ENCODE results near the gene GRM8. TPM values are rescaled to one million over a fixed set of nuclear protein-coding genes. Genes with fewer than 3 reads are reported as not detected.

Gene GRM8
- total and polyA plus RNA-seq, 8 donors, result 0.25 to 2.8 (median 1.3) TPM; not detected in 4

GRCh38 chr7:127231415-127231814 is 21.3 kb downstream of the GRM8 start:
- DNase-seq, result no peak
- Histone ChIP-seq H3K27me3 (peaks cover 0 to 16% (median 0%) of the 10 kb centered on the region in 3 donors), H3K27ac (no peak overlapping the region), H3K9me3 (no peaks in the 10 kb centered on the region), H3K36me3 (no peaks in the 10 kb centered on the region), H3K4me3 (no peak overlapping the region), H3K4me1 (no peaks in the 10 kb centered on the region)
- intact Hi-C loops (cut with DNase I; ENCODE audit: low total_unique reads), result no loop called here
- TF ChIP-seq POLR2A (IDR thresholded peaks at IDR 0.05) (no peak), POLR2AphosphoS5 (IDR thresholded peaks at IDR 0.05) (no peak), EP300 (IDR thresholded peaks at IDR 0.05) (no peak), CTCF (IDR thresholded peaks at IDR 0.05) (no peak)

DNA sequence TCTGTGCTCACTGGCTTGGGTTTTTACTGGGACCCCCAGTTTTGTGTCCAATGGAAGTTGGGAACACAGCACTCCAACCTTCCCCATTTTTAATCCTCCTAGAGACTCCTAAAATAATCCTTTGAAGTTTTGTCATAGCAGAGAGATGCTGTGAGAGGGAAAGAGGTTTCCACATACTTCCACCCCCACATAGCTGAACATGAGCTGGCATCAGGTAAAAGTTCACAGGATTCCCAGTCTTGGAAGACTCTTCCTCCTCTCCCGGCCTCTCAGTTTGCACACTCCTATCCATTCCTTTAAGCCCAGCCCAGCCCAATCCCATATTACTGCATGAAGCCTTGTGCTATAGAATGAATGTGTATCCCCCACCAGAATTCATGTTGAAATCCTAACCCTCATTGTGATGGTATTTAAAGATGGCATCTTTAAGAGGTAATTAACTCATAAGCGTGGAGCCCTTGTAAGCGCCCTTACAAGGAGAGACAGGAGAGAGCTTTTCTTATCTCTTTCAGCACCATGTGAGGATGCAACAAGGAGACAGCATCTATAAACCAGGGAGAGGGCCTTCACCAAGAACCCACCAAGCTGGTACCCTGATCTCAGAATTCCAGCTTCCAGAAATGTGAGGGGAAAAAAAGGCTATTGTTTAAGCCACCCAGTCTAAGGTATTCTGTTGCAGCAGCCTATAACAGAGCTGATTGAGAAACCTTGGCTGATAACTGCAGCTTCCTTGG is 22.4 kb downstream of the GRM8 start:
- H3K4me1 ChIP-seq, result no peaks in the 10 kb centered on the region
- H3K4me3 ChIP-seq, result no peak overlapping the region
- no peaks in the 10 kb centered on the region for H3K9me3 ChIP-seq
- no peak for TF ChIP-seq EP300 (IDR thresholded peaks at IDR 0.05)
- TF ChIP-seq POLR2AphosphoS5 (IDR thresholded peaks at IDR 0.05), result no peak
- TF ChIP-seq POLR2A (IDR thresholded peaks at IDR 0.05), result no peak
- no peak for TF ChIP-seq CTCF (IDR thresholded peaks at IDR 0.05)
- peaks cover 0 to 22% (median 0%) of the 10 kb centered on the region in 3 donors for H3K27me3 ChIP-seq
- H3K27ac ChIP-seq, result no peak overlapping the region
- no peaks in the 10 kb centered on the region for H3K36me3 ChIP-seq
- intact Hi-C loops (cut with DNase I; ENCODE audit: low total_unique reads), result no loop called here
- DNase-seq, result no peak
- WGBS, 5 donors, result 92 to 96% (median 94%) methylated on average over 3 of the region's 3 CpGs

DNA sequence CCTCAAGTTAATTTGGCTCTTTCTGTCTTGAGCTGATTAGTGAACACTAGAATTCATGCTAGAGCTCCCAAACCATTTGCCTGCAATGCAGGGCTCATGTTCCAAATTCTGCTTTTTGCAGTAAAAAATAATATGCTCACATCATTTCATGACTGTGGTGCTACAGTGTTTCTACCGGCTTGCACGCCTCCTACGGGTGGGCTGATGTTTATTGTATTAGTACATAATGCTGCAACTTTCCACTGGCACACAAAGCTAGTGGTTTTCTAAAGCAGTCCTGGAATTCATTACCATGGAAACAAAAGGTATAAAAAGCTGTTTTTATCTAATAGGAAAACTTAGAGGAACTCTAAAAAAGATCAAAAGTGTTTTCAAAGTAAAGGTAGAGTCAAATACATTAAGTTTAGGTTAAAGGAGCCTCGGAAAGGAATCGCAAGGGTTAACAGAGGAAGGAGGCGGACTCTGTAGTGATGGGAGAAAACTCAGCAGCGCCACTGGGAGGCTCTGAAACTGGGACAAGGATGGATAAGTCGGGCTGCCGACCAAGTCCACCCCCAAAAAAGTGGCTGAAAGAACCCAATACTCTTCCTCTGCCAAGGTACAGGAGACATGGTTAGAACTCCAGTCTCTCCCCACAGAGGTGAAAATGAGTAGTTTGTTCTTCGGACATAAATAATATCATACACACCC is 25.9 kb downstream of the GRM8 start:
- Histone ChIP-seq H3K4me1 (no peaks in the 10 kb centered on the region), H3K36me3 (no peaks in the 10 kb centered on the region), H3K27ac (no peak overlapping the region), H3K27me3 (peaks cover 0 to 31% (median 0%) of the 10 kb centered on the region in 3 donors), H3K4me3 (no peak overlapping the region), H3K9me3 (no peaks in the 10 kb centered on the region)
- WGBS, 5 donors, result 36 to 45% (median 41%) methylated on average over 10 of the region's 10 CpGs
- DNase-seq, result no peak
- TF ChIP-seq EP300 (IDR thresholded peaks at IDR 0.05) (no peak), CTCF (IDR thresholded peaks at IDR 0.05) (no peak), POLR2A (IDR thresholded peaks at IDR 0.05) (no peak), POLR2AphosphoS5 (IDR thresholded peaks at IDR 0.05) (no peak)
- intact Hi-C loops (cut with DNase I; ENCODE audit: low total_unique reads), result no loop called here

- WGBS, 5 donors, result 33 to 100% (median 94%) methylated on average over 1 of the region's 1 CpG
- no peak for TF ChIP-seq CTCF (IDR thresholded peaks at IDR 0.05)
- TF ChIP-seq EP300 (IDR thresholded peaks at IDR 0.05), result no peak
- TF ChIP-seq POLR2A (IDR thresholded peaks at IDR 0.05), result no peak
- no peak for TF ChIP-seq POLR2AphosphoS5 (IDR thresholded peaks at IDR 0.05)
- intact Hi-C loops (cut with DNase I; ENCODE audit: low total_unique reads), result no loop called here
Observed at GRCh38 chr7:127221731-127222130, 31.0 kb downstream of the GRM8 start.

More at GRCh38 chr7:127221731-127222130, 31.0 kb downstream of the GRM8 start:
- Histone ChIP-seq H3K9me3 (no peaks in the 10 kb centered on the region), H3K27me3 (peaks cover 0 to 19% (median 0%) of the 10 kb centered on the region in 3 donors), H3K27ac (no peak overlapping the region), H3K4me1 (no peaks in the 10 kb centered on the region), H3K4me3 (no peak overlapping the region), H3K36me3 (no peaks in the 10 kb centered on the region)
- DNase-seq, result no peak

Measured in stomach (tissue), 9 donors.